ENCODE data around the gene CHID1.

- TF ChIP-seq CTCF (IDR thresholded peaks at IDR 0.05) (no peak), POLR2A (IDR thresholded peaks at IDR 0.05) (no peak)
Observed at GRCh38 chr11:829176-829846, 81.3 kb downstream of the CHID1 start.

All from right lobe of liver (tissue), 4 donors.